HG02938 (cell line): ENCODE results near the gene OR4S2.

Source experiments
- ATAC-seq: cut with Tn5 transposase; IDR thresholded peaks from one replicate; pipeline ENCODE4 v1.9.1; 2021; ENCODE audit warnings: mild to moderate bottlenecking, moderate library complexity; ENCODE audit not compliant: unreplicated experiment

OR4S2 gene, protein sequence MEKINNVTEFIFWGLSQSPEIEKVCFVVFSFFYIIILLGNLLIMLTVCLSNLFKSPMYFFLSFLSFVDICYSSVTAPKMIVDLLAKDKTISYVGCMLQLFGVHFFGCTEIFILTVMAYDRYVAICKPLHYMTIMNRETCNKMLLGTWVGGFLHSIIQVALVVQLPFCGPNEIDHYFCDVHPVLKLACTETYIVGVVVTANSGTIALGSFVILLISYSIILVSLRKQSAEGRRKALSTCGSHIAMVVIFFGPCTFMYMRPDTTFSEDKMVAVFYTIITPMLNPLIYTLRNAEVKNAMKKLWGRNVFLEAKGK

GRCh38 chr11:55648027-55648426, at the start of gene OR4S2:
Gene OR4S2 (plus strand): TSS chr11:55648327. CDS start chr11:55650904, 2,577 bp downstream.
- no peak for ATAC-seq

DNA sequence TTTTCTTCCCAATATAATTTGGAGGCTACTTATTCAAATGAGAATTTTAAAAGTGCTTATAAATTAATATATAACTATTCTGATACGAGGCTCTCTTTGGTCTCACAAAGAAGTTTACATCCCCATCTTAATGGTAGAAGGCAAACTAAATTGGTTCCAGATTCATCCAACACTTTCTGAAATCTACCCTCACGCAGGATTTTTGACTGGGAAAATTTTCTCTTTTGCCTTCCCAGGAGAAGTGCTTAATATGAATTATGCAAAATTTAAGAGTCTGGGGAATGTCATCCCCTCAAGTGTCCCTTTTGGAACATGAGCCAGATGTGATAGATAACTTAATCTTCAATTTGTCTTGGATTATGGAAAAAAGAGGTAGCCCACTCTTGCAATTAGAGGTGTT, 40.6 kb upstream of the OR4S2 start, which contains the start of gene OR4C11:
OR4C11 (minus strand) TSS at position 101 of the 400 bp plus-strand sequence. CDS start 3,272 bp downstream, outside the sequence.
- ATAC-seq, result no peak

- ATAC-seq, result no peak
Measured at GRCh38 chr11:55624531-55624930, 23.6 kb upstream of the OR4S2 start.

DNA sequence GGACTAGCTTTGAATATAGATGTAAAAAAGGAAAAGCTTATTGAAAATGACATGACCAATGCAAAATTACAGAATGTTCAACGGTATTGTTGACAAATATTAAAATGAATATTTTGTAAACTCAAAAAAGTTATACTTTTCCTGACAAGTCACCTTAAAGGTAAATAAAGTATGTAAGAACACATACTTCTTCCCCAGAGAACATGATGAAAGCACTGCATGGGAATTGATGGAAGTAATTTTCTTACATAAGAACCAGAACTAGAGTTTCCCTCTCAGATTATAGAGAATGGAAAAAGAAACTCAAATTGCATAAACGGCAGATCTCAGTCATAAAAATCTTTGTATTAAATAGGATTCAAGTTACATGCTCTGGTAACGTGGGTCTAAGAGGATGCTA, 13.3 kb upstream of the OR4S2 start, which contains the start of gene OR4P4:
OR4P4 (plus strand) TSS at position 301 of the 400 bp plus-strand sequence.
- ATAC-seq, result no peak

GRCh38 chr11:55652560-55652959, 4.4 kb downstream of the OR4S2 start:
- no peak for ATAC-seq

GRCh38 chr11:55655096-55655495, 7.0 kb downstream of the OR4S2 start:
- ATAC-seq, result no peak

GRCh38 chr11:55658031-55658573, 10.0 kb downstream of the OR4S2 start:
- peak; percentile 98 for ATAC-seq

DNA sequence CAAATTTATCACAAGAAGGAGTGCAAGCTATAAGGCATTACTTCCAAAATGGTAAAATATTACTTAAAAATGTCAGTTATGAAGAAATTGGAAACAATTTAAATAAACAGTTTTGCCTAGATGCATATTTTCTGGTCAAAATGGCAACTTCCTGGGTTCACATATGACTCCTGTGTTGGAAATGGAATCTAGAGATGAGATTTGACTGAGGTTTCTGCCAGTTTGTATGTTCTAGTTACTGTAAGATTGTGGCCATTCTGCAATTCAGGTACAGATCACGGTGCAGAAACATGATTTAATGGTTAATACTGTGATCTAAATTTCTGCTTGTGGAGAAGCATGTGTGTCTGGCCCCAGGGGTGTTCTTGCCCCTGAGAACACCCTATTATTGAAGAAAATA, 10.5 kb downstream of the OR4S2 start:
- peak; percentile 32 for ATAC-seq

DNA sequence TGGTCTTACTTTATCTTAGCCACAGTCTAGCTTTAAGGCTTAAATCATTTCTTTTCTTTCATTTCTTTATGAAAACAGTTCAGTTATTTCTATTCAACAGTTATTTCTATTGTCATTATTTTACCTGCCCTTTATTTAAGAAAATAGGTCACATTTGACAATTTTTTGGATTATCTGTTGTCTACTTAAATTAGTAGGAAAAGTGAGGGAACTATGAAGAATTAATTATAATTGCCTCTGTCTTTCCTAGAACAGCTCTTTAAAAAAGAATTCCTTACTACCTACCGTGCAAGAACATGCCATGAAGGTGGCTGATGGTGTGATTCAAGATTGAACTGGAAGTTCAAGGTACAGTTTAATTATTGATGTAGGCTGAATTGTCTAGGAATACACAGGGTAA, 13.8 kb downstream of the OR4S2 start, which contains the start of gene OR4C6:
OR4C6 (plus strand) TSS at position 301 of the 400 bp plus-strand sequence. CDS start 2,966 bp downstream, outside the sequence.
- no peak for ATAC-seq

GRCh38 chr11:55669376-55669775, 21.2 kb downstream of the OR4S2 start:
- no peak for ATAC-seq

- ATAC-seq, result no peak
Measured at GRCh38 chr11:55673860-55674259, 25.7 kb downstream of the OR4S2 start.

- ATAC-seq, result no peak
Measured at GRCh38 chr11:55697817-55698216, 49.7 kb downstream of the OR4S2 start.

GRCh38 chr11:55701429-55701828, 53.3 kb downstream of the OR4S2 start:
- ATAC-seq, result no peak
